ENCODE measurements around the gene NRN1L.

DNA sequence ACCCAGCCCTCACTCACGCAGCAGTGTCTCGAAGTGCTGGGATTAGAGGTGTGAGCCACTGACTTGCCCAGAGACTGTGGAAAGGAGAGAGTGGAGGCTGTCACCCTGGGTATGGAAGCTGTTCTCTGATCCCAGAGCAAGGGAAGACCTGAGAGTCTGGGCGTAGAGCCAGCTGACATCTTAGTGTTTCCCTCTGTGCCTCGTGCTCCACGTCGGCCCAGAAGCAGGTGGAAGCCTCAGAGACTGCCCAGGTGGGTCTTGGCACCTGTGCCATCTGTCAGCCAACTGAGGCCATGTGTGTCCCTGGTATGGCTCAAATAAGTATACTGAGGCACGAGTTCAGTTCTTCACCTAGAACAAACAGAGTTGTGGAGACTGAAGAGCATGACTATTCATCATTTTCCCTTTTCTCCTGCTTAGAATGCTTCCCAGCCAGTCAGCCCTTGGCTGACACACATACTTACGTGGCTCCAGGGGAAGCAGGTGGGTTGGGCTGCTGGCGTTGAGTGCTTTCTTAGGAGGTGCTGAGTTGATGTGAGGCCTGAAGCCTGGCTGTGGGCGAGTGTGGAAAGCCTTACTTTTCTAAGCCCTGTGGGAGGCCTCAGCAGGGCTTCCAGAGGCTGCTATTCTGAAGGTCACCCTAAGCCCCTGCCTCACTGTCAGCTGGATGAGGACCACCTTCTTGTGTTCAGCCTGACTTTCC, 38.9 kb downstream of the NRN1L start:
- TF ChIP-seq YY1 (IDR thresholded peaks at IDR 0.05; ENCODE audit: insufficient read depth, insufficient read length) (no peak), ZNF274 (IDR thresholded peaks at IDR 0.05; ENCODE audit: low read depth, low read length) (no peak)

Measured in NT2/D1 (cell line).